ENCODE data around the gene IZUMO1. TPM values are rescaled to one million over a fixed set of nuclear protein-coding genes. Genes with fewer than 3 reads are reported as not detected.

The IZUMO1 gene
- total and polyA plus RNA-seq, 2 of the 13 experiments (the other 11 are each of a cell fraction or from before 2014, with no cell fraction given), result 0.07 to 0.22 TPM

GRCh38 chr19:48738557-48739403 lies 7.9 kb downstream of the IZUMO1 start (continued):
- TF ChIP-seq ZNF547 (CRISPR knock-in tag; IDR thresholded peaks at IDR 0.05) (peak; percentile 86; the same call in 1 of the 2 replicates), POGK (CRISPR knock-in tag; conservative IDR thresholded peaks at IDR 0.05) (peak; percentile 81), CHCHD3 (CRISPR knock-in tag; IDR thresholded peaks at IDR 0.05) (peak; percentile 90; the same call in 1 of the 2 replicates), SPEN (CRISPR knock-in tag; IDR thresholded peaks at IDR 0.05; ENCODE audit: low read depth) (0 out of 2 replicates have a peak, but pooled peaks have one; percentile 42), ZNF747 (CRISPR knock-in tag; IDR thresholded peaks at IDR 0.05; ENCODE audit: borderline replicate concordance) (no peak), MAFK (conservative IDR thresholded peaks at IDR 0.05 in 1 of 2, IDR thresholded peaks at IDR 0.05 in 1 of 2; ENCODE audit: low read length in 2 of 2) (no peak), RXRB (CRISPR knock-in tag; IDR thresholded peaks at IDR 0.05; ENCODE audit: borderline replicate concordance) (peak; percentile 12; the same call in 1 of the 2 replicates), ZMAT5 (CRISPR knock-in tag; IDR thresholded peaks at IDR 0.05; ENCODE audit: borderline replicate concordance, low read depth) (no peak), ZNF101 (CRISPR knock-in tag; IDR thresholded peaks at IDR 0.05; ENCODE audit: borderline replicate concordance, low read depth) (0 out of 2 replicates have a peak, but pooled peaks have one; percentile 52), ZNF33A (CRISPR knock-in tag; IDR thresholded peaks at IDR 0.05; ENCODE audit: borderline replicate concordance) (no peak), ZNF562 (CRISPR knock-in tag; IDR thresholded peaks at IDR 0.05; ENCODE audit: borderline replicate concordance) (peak; percentile 95), HNF4A (CRISPR knock-in tag; IDR thresholded peaks at IDR 0.05) (no peak), LCORL (IDR thresholded peaks at IDR 0.05) (no peak), LCORL (CRISPR knock-in tag; IDR thresholded peaks at IDR 0.05) (peak; percentile 85), NKX3-1 (CRISPR knock-in tag; IDR thresholded peaks at IDR 0.05) (no peak), ZNF770 (CRISPR knock-in tag; IDR thresholded peaks at IDR 0.05) (peak; percentile 73), PCBP2 (optimal IDR thresholded peaks at IDR 0.05; ENCODE audit: low read depth, low read length, poor library complexity, severe bottlenecking) (no peak), ZNF446 (CRISPR knock-in tag; IDR thresholded peaks at IDR 0.05) (0 out of 2 replicates have a peak, but pooled peaks have one; percentile 30), ATF7 (IDR thresholded peaks at IDR 0.05) (no peak), ATF7 (CRISPR knock-in tag; IDR thresholded peaks at IDR 0.05) (no peak), ZNF792 (CRISPR knock-in tag; IDR thresholded peaks at IDR 0.05) (no peak), GABPB1 (CRISPR knock-in tag; IDR thresholded peaks at IDR 0.05) (peak; percentile 20), CTCF (CRISPR knock-in tag; IDR thresholded peaks at IDR 0.05) (peak; percentile 76)

All from HepG2 (cell line).